ENCODE data around the gene SLC4A7. TPM values are rescaled to one million over a fixed set of nuclear protein-coding genes. Genes with fewer than 3 reads are reported as not detected.

Gene SLC4A7
- total RNA-seq, 8 experiments from 2014 or later: 40.3 to 187 (median 67.5) TPM

GRCh38 chr3:27507515-27508266 is 23.5 kb upstream of the SLC4A7 start:
- 20 to 100% (median 39%) methylated on average over 1 to 2 of the region's 2 CpGs; no CpG with 5 or more reads in 2 of the 10 experiments for WGBS, 10 experiments
- Histone ChIP-seq H3K4me1 (replicated peaks in 1 of 2) (no peaks in the 10 kb centered on the region), H3K27ac (no peak overlapping the region), H3K4me3 (no peak overlapping the region)
- in situ Hi-C loops (cut with MboI; ENCODE audit: low pct_unique_long_range_greater_than_20kb in 2 of 9, low sequenced_read_pairs in 9 of 9, unreplicated experiment in 9 of 9): no loop called here
- ATAC-seq (replicated peaks in 6 of 8): no peak

- ATAC-seq (replicated peaks in 6 of 8): no peak
- 44 to 100% (median 86%) methylated on average over 1 of the region's 1 CpG; no CpG with 5 or more reads in 4 of the 10 experiments for WGBS, 10 experiments
These were observed 22.9 kb upstream of the SLC4A7 start for GRCh38 chr3:27507111-27507510.

DNA sequence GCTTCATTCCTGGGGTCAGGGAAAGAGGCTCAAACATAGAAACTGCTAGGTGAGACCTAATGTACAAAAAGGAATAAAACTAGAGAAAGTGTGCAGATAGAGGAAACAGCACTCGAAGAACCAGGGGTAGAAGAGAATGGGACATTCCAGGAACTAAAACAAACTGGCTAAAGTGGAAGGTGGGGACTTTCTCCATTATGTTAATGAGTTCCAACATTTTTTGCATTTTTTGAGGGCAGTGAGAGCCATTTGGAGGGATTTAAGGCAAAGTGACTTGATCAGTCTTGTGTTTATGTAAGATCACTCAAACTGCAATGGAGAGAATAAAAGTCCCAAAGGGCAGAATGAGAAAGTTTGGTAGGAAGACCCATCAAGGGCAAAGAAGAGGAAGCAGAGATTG is 20.6 kb upstream of the SLC4A7 start:
- WGBS, 10 experiments: 33 to 100% (median 80%) methylated on average over 1 of the region's 1 CpG; no CpG with 5 or more reads in 3 of the 10 experiments
- peak in 3 of 8 experiments; percentile 47 to 81 (median 71) for ATAC-seq (replicated peaks in 6 of 8)
- in situ Hi-C loops (cut with MboI; ENCODE audit: low pct_unique_long_range_greater_than_20kb in 2 of 9, low sequenced_read_pairs in 9 of 9, unreplicated experiment in 9 of 9): no loop called here
- no peak overlapping the region for H3K27ac ChIP-seq
- no peaks in the 10 kb centered on the region for H3K4me1 ChIP-seq (replicated peaks in 1 of 2)
- no peak overlapping the region for H3K4me3 ChIP-seq

More at GRCh38 chr3:27507111-27507510, 22.9 kb upstream of the SLC4A7 start:
- H3K4me3 ChIP-seq: no peak overlapping the region
- in situ Hi-C loops (cut with MboI; ENCODE audit: low pct_unique_long_range_greater_than_20kb in 2 of 9, low sequenced_read_pairs in 9 of 9, unreplicated experiment in 9 of 9): no loop called here
- no peaks in the 10 kb centered on the region for H3K4me1 ChIP-seq (replicated peaks in 1 of 2)
- no peak overlapping the region for H3K27ac ChIP-seq

- WGBS, 10 experiments: 15 to 100% (median 83%) methylated on average over 1 to 5 of the region's 5 CpGs
- Histone ChIP-seq H3K4me3 (no peak overlapping the region), H3K27ac (no peak overlapping the region), H3K4me1 (replicated peaks in 1 of 2) (no peaks in the 10 kb centered on the region)
- in situ Hi-C loops (cut with MboI; ENCODE audit: low pct_unique_long_range_greater_than_20kb in 2 of 9, low sequenced_read_pairs in 9 of 9, unreplicated experiment in 9 of 9): no loop called here
- peak in 1 of 8 experiments; percentile 22 for ATAC-seq (replicated peaks in 6 of 8)
These were observed 19.3 kb upstream of the SLC4A7 start for GRCh38 chr3:27503526-27503925.

- 0 to 95% (median 72%) methylated on average over 1 to 3 of the region's 3 CpGs; no CpG with 5 or more reads in 3 of the 10 experiments for WGBS, 10 experiments
- in situ Hi-C loops (cut with MboI; ENCODE audit: low pct_unique_long_range_greater_than_20kb in 2 of 9, low sequenced_read_pairs in 9 of 9, unreplicated experiment in 9 of 9): no loop called here
- Histone ChIP-seq H3K27ac (no peak overlapping the region), H3K4me1 (replicated peaks in 1 of 2) (no peaks in the 10 kb centered on the region), H3K4me3 (no peak overlapping the region)
- ATAC-seq (replicated peaks in 6 of 8): no peak
These were observed 17.6 kb upstream of the SLC4A7 start for GRCh38 chr3:27501759-27502158.

DNA sequence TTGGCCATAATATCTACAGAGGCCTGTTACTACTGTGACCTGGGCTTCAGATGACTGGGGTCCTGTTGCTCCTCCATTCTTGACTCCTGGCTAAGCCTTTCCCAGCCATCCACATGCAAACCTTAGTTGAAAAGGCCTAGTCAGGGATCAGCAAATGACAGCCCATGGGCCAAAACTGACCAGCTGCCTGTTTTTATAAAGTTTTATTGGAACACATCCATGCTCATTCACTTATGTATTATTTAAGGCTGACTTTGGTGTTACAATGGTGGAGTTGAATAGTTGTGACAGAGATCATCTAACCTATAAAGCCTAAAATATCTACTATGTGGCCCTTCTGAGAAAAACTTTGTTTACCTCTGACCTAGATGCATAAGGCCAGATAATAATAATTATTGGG is 16.8 kb upstream of the SLC4A7 start:
- in situ Hi-C loops (cut with MboI; ENCODE audit: low pct_unique_long_range_greater_than_20kb in 2 of 9, low sequenced_read_pairs in 9 of 9, unreplicated experiment in 9 of 9): no loop called here
- Histone ChIP-seq H3K27ac (no peak overlapping the region), H3K4me3 (no peak overlapping the region), H3K4me1 (replicated peaks in 1 of 2) (no peaks in the 10 kb centered on the region)
- no peak for ATAC-seq (replicated peaks in 6 of 8)

DNA sequence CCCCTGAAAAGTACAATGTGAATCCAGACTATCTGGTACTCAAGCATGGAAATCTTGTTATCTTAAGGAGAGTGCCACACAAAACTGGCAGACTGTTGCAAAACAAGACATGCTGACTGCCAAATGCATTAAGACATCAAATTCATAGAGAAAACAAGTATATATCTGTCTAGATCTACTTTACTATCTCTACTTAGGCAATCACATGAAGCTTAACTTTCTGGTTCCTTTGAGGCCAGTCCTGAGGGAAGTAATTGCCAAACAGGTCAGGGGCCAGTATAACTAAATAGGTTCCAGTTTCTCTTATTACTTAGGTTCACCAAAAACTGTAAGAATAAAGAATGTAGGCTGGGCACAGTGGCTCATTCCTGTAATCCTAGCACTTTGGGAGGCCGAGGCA is 15.9 kb upstream of the SLC4A7 start:
- no peaks in the 10 kb centered on the region for H3K4me1 ChIP-seq (replicated peaks in 1 of 2)
- in situ Hi-C loops (cut with MboI; ENCODE audit: low pct_unique_long_range_greater_than_20kb in 2 of 9, low sequenced_read_pairs in 9 of 9, unreplicated experiment in 9 of 9): no loop called here
- H3K4me3 ChIP-seq: no peak overlapping the region
- 88 to 100% (median 100%) methylated on average over 1 of the region's 1 CpG; no CpG with 5 or more reads in 4 of the 10 experiments for WGBS, 10 experiments
- H3K27ac ChIP-seq: no peak overlapping the region
- no peak for ATAC-seq (replicated peaks in 6 of 8)

- no peaks in the 10 kb centered on the region for H3K4me1 ChIP-seq (replicated peaks in 1 of 2)
- H3K27ac ChIP-seq: no peak overlapping the region
- no peak overlapping the region for H3K4me3 ChIP-seq
- no peak for ATAC-seq (replicated peaks in 6 of 8)
- in situ Hi-C loops (cut with MboI; ENCODE audit: low pct_unique_long_range_greater_than_20kb in 2 of 9, low sequenced_read_pairs in 9 of 9, unreplicated experiment in 9 of 9): loop anchor here in 2 of 9 experiments (25.0 kb wide), 1 partner anchor 168 kb away; no protein-coding TSS in a partner anchor
These were observed 10.6 kb upstream of the SLC4A7 start for GRCh38 chr3:27494784-27495183.

DNA sequence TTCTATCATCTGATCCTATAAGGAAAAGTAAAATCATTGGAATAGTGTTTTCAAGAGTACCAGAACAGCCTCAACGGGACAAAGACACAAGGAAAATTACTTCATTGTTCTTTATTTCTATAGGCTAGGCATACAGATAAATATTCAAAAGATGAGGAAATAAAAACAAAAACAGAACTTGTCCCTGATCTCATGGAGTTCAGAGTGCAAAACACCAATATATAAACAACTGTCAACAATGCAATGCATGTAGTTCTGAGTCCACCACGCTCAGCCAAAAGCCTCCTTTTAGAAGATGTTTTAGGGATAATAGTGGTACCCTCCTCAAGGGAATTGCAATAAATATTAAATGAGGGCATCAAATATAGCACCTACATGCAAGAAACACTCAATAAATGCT is 4.6 kb upstream of the SLC4A7 start:
- no peak overlapping the region for H3K27ac ChIP-seq
- ATAC-seq (replicated peaks in 6 of 8): no peak
- in situ Hi-C loops (cut with MboI; ENCODE audit: low pct_unique_long_range_greater_than_20kb in 2 of 9, low sequenced_read_pairs in 9 of 9, unreplicated experiment in 9 of 9): loop anchor here in 2 of 9 experiments (25.0 kb wide), 1 partner anchor 173 kb away; no protein-coding TSS in a partner anchor

GRCh38 chr3:27487383-27487782 is 3.2 kb upstream of the SLC4A7 start:
- no peak for ATAC-seq (replicated peaks in 6 of 8)
- 43 to 100% (median 92%) methylated on average over 1 of the region's 1 CpG; no CpG with 5 or more reads in 4 of the 10 experiments for WGBS, 10 experiments
- Histone ChIP-seq H3K4me3 (no peak overlapping the region), H3K27ac (no peak overlapping the region), H3K4me1 (replicated peaks in 1 of 2) (peaks cover under 1% of the 10 kb centered on the region in 2 donors)
- in situ Hi-C loops (cut with MboI; ENCODE audit: low pct_unique_long_range_greater_than_20kb in 2 of 9, low sequenced_read_pairs in 9 of 9, unreplicated experiment in 9 of 9): loop anchor here in 2 of 9 experiments (25.0 kb wide), 1 partner anchor 175 kb away; no protein-coding TSS in a partner anchor

More for the DNA sequence above, 4.6 kb upstream of the SLC4A7 start:
- Histone ChIP-seq H3K4me1 (replicated peaks in 1 of 2) (no peaks in the 10 kb centered on the region), H3K4me3 (no peak overlapping the region)
- 73 to 100% (median 86%) methylated on average over 1 to 2 of the region's 2 CpGs; no CpG with 5 or more reads in 3 of the 10 experiments for WGBS, 10 experiments

- Histone ChIP-seq H3K4me1 (replicated peaks in 1 of 2) (peaks cover 8 to 11% of the 10 kb centered on the region in 2 donors), H3K4me3 (no peak overlapping the region), H3K27ac (no peak overlapping the region)
- ATAC-seq (replicated peaks in 6 of 8): no peak
- in situ Hi-C loops (cut with MboI; ENCODE audit: low pct_unique_long_range_greater_than_20kb in 2 of 9, low sequenced_read_pairs in 9 of 9, unreplicated experiment in 9 of 9): loop anchor here in 2 of 9 experiments (25.0 kb wide), 1 partner anchor 176 kb away; no protein-coding TSS in a partner anchor
- 63 to 100% (median 94%) methylated on average over 1 to 6 of the region's 7 CpGs; no CpG with 5 or more reads in 4 of the 10 experiments for WGBS, 10 experiments
These were observed 2.2 kb upstream of the SLC4A7 start for GRCh38 chr3:27486336-27486735.

GRCh38 chr3:27485866-27486265 is 1.7 kb upstream of the SLC4A7 start:
- Histone ChIP-seq H3K27ac (no peak overlapping the region), H3K4me3 (no peak overlapping the region), H3K4me1 (replicated peaks in 1 of 2) (peaks cover 10 to 15% of the 10 kb centered on the region in 2 donors)
- ATAC-seq (replicated peaks in 6 of 8): no peak
- in situ Hi-C loops (cut with MboI; ENCODE audit: low pct_unique_long_range_greater_than_20kb in 2 of 9, low sequenced_read_pairs in 9 of 9, unreplicated experiment in 9 of 9): loop anchor here in 2 of 9 experiments (25.0 kb wide), 1 partner anchor 176 kb away; no protein-coding TSS in a partner anchor
- 60 to 100% (median 92%) methylated on average over 1 to 4 of the region's 5 CpGs; no CpG with 5 or more reads in 3 of the 10 experiments for WGBS, 10 experiments
